NCI-H446 (cell line): Measurements from ENCODE around the gene CYP27B1.

Source experiments
- DNase-seq, 2 experiments: peaks; one replicate each; lab custom pipeline; 2025; lab: John Stamatoyannopoulos, UW

Gene CYP27B1

GRCh38 chr12:57751788-57752667 is 14.8 kb downstream of the CYP27B1 start, which contains the start of gene CDK4:
TSS of gene CDK4 (minus strand) at chr12:57752310. CDS start at chr12:57751717, 593 bp downstream.
- DNase-seq = peak; percentile 98

GRCh38 chr12:57751432-57751787 is 15.5 kb downstream of the CYP27B1 start:
- DNase-seq = no peak

GRCh38 chr12:57750561-57751431 is 16.1 kb downstream of the CYP27B1 start:
- DNase-seq = no peak

- DNase-seq = no peak
These were observed 17.8 kb downstream of the CYP27B1 start for GRCh38 chr12:57749061-57749460.

GRCh38 chr12:57746025-57746424 is 20.9 kb downstream of the CYP27B1 start:
- DNase-seq = no peak

- DNase-seq = no peak
These were observed 21.4 kb downstream of the CYP27B1 start for GRCh38 chr12:57745485-57745881.

- peak; percentile 96 to 97 for DNase-seq
These were observed 21.9 kb downstream of the CYP27B1 start, which contains the start of gene TSPAN31 for GRCh38 chr12:57744777-57745484. TSS of gene TSPAN31 (plus strand) at chr12:57745039. CDS start at chr12:57745155, 116 bp downstream.

- DNase-seq = peak; percentile 86 to 89
These were observed 22.6 kb downstream of the CYP27B1 start for GRCh38 chr12:57744194-57744776.

GRCh38 chr12:57743769-57744168 is 23.1 kb downstream of the CYP27B1 start:
- DNase-seq = no peak

GRCh38 chr12:57741844-57742738 is 24.8 kb downstream of the CYP27B1 start:
- DNase-seq = no peak

- no peak for DNase-seq
These were observed 25.5 kb downstream of the CYP27B1 start for GRCh38 chr12:57741413-57741789.

- no peak for DNase-seq
These were observed 26.0 kb downstream of the CYP27B1 start for GRCh38 chr12:57740656-57741412.

GRCh38 chr12:57739914-57740538 is 26.9 kb downstream of the CYP27B1 start:
- DNase-seq = no peak

GRCh38 chr12:57739387-57739786 is 27.5 kb downstream of the CYP27B1 start:
- no peak for DNase-seq

- peak in 1 of 2 experiments; percentile 66 for DNase-seq
These were observed 28.1 kb downstream of the CYP27B1 start, which contains the start of gene AGAP2 for GRCh38 chr12:57738661-57739237. TSS of gene AGAP2 (minus strand) at chr12:57738742. CDS start at chr12:57738246, 496 bp downstream.

- no peak for DNase-seq
These were observed 29.1 kb downstream of the CYP27B1 start for GRCh38 chr12:57737467-57738460.

- no peak for DNase-seq
These were observed 30.0 kb downstream of the CYP27B1 start for GRCh38 chr12:57736741-57737466.
